HG03095 (cell line): ENCODE data around the gene CCR5AS.
"Not testable (repeated sequence)": the region's sequence is repeated elsewhere in the genome, so short reads cannot be mapped to it uniquely, and the experiment has no call there.

Experiments used
- ATAC-seq: cut with Tn5 transposase; IDR thresholded peaks from one replicate; pipeline ENCODE4 v1.9.1; 2021; ENCODE audit warnings: moderate library complexity; ENCODE audit not compliant: unreplicated experiment

CCR5AS gene

DNA sequence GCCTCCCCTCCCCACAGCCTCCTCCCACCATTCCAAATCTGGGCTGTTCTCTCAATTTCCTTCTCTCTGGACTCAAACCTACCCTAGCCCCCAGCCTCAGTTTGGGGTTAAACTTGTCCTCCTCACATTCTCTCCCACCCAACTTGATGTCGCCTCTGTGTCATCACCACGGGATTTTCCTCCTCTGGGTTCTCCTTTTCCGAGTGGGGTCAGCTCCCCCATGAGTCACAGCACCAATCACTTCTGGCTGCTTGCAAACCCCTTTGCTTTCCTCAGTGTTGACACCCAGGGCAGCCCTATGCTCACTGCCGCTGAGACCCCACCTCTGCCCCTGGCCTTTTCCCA, 451 bp downstream of the CCR5AS start:
- no peak for ATAC-seq

DNA sequence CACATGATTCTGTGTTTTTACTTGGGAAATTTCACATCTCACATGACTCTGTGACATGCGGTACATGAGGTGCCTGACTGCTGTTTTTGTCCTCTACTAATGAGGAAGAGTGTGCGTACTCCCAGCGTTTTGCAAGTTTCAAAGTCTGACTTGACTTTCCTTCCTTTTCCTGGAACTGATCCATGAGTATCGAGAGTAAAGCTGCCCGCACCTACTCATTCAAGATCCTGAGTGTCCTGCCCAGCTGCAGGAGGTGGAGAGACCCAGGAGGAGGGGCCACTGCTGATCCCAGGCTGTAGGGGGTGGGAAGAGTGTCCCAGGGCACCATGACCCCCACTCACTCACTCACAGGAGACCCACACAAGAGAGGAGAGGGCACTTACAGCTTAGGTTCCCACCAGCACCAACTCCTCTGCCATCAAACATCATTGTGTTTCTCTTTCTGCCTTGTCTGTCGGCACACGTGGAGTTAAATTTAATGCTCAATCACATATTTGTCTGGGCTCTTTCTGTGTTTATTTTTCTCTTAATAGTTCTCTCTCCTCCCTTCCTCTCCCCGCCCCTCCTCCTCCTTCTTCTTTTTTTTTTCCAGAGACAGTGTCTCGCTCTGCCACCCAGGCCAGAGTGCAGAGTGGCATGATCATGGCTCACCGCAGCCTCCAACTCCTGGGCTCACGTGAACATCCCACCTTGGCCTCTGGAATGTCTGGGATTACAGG, 1.4 kb downstream of the CCR5AS start:
- no peak for ATAC-seq

DNA sequence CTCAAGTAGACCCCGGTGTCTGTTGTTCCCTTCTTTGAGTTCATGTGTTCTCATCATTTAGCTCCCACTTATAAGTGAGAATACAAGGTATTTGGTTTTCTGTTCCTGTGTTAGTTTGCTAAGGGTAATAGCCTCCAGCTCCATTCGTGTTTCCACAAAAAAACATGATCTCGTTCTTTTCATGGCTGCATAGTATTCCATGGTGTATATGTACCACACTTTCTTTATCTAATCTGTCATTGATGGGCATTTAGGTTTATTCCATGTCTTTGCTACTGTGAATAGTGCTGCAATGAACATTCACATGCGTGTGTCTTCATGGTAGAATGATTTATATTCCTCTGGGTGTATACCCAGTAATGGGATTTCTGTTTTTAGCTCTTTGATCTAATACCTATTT, 4.0 kb downstream of the CCR5AS start:
- ATAC-seq, result not testable (repeated sequence)

DNA sequence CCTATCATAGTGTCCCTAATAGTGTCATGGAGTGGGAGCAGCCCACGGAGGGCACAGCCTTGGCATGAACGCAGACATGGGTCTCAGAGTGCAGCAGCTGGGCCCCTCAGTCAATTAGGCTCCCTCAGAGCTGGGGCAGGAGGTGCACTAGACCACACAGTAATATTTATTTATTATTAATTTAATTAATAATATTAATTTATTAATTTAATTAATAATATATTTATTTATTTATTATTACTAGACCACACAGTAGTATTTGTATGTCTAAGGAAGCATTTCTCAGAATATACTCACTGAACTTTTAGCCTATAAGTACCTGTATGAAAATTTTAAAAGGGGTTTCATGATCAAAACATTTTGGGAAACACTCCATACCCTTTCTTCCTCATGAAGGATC, 5.3 kb downstream of the CCR5AS start:
- no peak for ATAC-seq

DNA sequence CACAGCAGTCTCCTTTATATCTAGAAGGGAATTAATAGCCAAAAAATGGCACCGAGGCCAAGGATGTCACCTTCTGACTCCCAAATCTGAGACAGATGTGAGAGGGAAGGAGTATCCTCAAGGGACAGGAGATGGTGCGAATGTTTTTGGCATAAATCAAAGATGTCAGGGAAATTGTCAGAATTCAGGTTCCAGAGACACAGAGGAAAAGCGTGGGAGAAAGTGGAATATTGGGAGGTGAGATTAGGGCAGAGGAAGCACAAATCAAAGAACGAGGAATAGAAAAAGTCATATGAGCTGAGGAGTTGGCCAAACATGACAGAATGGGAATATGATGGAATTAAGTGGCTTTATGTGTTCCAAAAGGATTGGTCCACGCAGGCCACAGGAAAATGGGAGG, 6.0 kb downstream of the CCR5AS start:
- no peak for ATAC-seq

DNA sequence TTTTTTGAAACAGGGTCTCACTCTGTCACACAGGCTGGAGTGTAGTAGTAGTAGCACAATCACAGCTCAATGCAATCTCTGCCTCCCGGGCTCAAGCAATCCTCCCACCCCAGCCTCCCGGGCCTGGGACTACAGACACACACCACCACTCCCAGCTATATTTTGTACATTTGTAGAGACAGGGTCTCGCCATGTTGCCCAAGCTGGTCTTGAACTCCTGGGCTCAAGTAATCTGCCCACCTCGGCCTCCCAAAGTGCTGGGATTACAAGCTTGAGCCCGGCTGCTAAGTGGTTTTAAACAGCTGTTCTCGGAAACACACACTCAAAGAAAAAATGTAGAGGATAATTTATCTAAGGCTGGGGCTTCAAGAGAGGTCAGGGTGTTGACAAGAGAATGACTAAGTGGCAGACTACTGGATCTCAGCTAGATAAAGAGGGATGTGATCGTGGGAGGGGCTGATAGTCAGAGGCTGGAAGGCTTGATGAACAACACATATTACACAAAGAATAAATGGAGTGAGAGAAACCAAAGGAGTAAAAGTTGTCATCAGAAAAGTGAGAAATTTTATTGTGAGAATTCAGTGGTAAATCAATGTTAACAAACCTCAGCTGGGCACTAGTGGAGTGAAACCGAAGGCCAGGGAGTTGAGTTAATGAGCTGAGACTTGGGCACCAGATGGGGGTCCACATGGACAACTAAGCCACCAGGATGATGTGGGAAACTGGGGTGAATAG, 6.7 kb downstream of the CCR5AS start:
- no peak for ATAC-seq

DNA sequence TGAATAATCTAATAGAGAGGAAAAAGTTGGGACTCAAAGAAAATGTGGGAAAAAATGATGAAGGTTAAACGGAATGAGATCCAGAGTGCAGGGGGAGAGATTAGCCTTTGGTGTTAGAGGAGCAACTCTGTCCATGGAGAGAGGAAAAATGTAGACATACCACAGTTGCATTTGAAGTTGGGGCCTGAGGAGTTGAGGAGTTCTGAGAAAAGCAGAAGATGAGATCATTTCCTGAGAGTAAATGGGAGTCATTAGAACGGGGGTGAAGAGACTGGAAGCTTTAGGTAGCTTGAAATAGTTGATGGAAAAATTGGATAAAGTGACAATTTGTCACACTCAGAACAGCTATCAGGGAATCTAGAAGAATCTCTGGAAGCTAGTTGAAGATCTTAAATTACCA, 7.3 kb downstream of the CCR5AS start:
- no peak for ATAC-seq

DNA sequence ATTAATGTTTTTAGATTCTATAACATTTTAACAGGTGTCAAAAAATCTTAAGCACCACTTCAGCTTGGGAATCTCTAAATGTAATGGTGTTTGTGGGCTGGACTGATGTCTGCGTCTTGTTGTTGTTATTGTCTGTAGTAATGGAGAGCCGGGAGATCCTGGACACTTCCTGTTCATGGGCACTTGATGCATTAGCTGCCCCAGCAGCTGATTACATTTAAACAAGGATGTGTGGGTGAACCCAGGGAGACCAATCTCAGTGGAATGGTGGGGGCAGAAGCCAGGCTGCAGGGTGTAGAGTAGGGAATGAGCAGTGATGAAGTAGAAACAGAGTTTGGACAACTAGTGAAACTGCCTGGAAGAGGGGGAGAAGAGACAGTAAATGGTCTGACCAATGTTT, 7.8 kb downstream of the CCR5AS start:
- ATAC-seq, result no peak

DNA sequence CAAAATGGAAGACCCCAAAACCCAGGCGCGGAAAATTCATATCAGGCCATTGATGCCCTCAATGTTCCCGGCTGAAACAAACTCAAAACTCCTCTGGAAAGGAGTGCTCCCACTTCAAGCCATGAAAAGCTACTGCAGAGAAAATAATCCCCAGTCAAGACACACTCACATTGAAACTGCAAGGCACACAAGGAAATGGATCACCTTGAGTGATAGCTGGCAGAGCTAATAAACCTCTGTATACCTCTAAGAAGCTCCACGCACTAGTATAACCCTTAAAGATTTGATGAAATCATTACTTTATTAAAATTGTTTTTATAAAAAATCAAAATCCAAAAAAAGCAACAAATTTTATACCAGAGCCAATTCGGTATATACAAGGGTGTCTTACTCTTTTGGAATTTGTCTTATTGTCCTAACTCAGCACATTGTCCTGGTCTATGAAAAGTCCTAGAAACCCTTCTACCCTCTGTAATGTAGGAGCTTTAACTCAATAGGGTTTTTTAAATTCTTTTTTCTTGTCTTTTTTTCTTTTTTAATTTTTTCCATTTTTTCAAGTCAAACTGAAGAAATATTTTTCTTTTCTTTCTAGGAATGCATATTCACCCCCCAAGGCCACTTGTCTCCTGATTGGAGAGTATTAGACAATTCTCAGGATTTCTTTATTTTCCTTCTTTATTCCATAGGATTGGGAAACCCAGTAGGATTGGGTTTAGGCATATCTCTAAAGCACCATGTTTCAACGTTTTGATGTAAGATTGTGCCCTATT, 8.5 kb downstream of the CCR5AS start:
- no peak for ATAC-seq

DNA sequence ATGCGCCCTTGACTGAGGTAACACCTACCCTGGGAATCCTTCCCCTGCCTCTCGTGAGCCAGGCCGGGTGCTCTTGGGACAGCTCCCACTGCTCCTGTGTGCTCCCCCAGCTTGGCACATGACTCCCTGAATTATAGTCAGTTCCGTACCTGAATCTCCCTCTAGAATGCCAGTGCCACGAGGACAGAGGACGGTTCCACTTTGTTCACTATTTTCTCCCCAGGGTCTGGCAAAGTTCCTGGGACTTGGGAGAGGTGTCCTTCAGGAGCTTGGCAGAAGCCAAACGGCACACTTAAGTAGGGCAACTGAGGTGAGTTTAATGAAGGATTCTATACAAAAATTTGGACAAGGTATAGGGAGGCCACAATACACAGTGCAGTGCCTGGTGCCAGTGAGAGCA, 9.8 kb downstream of the CCR5AS start:
- no peak for ATAC-seq

DNA sequence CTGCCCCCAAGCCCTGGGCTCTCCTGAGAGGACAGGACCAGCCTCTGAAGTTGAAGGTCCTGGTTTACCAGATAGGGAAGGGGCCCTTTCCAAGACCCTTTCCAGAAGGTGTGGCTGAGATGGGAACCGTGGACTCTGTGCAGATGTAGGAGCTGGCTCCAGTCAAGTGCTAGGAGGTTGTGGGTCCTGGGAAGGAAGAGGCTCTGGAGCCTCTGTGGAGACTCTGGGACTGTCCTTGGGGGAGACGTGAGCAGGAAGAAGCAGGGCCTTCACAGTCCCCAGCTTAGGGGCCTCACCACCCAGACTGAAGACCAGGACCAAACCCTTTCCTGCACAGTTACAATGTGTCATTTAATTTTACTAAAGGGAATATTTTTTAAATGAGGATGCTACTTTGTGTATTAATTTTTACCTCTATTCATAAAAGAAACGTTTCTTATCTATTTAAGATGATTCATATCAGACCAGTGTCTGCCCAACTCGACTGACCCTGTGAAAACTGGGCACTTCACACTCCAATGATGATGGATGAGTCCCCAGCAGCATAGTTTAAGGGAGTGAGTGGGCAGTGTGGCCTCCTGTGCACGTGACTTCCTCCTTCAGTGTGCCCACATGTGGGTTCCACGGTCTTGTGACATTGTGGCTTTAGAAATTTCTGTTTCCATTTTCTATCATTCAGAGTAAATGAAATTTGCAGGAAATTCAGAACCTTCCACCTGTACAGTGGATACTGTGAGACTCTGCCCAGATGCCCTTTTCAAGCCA, 10.9 kb downstream of the CCR5AS start:
- ATAC-seq, result no peak

DNA sequence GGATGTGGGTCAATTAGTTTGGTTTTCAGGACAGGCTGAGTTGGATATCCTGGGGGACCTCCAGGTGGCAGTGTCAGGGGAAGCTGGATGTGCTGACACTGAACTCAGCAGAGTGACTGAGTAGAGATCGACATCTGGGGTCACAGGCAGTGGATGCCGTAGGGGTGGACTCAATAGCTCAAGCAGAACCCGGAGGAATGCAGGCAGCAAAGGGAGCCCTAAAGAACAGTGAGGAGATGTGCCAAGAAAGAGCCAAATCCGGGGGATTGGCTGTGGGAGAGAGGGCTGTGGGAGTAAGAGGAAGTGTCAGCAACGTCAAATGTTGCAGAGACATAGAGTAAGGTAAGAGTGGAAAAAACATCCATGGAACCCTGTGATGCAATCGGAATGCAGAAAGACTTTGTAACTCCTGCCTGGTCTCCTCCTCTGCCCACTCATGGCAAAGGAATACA, 11.6 kb downstream of the CCR5AS start:
- ATAC-seq, result no peak

DNA sequence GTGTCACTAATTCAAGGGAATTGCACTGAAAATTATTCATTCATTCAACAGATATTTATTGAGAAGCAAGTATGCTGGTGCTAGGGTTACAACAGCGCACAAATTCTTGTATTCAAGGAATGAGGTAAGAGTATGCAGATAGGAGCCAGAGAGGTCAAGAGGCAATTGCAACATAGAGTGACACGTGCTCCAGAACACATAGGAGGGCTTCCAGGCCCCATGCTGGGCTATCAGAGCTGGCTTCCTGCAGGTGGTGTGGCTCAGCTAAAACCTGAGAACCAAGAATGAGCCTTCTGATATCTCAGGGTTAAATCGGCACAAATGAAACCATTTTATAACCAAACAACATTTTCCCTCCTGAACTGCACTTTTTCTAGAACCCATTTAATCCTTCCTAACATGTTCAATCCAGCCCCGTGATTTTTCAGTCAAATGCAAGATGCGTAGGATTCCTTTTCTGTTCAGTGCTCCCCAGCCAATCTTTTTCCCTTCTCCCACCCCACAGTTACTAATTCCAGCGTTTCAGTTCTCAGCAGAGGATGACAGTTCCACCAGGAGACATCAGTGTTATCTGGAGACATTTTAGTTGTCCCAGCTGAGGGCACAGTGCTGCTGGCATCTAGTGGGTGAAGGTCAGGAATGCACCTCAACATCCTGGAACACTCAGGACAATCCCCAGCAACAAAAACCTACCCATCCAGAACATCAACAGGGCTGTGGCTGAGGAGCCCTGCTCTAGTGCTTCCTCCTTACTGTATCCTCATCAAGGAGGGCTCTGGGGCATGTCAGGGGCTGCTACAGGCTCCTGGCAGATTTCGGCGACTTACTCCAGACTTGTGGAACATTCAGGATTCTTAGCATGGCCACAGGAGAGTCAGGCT, 13.1 kb downstream of the CCR5AS start:
- no peak for ATAC-seq

DNA sequence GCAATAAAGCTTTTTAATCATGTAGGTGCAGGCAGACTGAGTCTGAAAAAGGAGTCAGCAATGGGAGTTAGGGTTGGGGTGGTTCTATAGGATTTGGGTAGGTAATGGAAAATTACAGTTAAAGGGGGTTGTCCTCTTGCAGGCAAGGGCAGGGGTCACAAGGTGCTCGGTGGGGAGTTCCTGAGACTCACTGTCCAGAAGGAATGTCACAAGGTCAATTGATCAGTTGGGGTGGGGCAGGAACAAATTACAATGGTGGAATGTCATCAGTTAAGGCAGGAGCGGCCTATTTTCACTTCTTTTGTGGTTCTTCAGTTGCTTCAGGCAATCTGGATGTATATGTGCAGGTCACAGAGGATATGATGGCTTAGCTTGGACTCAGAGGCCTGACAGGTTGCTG, 13.9 kb downstream of the CCR5AS start:
- ATAC-seq, result no peak

DNA sequence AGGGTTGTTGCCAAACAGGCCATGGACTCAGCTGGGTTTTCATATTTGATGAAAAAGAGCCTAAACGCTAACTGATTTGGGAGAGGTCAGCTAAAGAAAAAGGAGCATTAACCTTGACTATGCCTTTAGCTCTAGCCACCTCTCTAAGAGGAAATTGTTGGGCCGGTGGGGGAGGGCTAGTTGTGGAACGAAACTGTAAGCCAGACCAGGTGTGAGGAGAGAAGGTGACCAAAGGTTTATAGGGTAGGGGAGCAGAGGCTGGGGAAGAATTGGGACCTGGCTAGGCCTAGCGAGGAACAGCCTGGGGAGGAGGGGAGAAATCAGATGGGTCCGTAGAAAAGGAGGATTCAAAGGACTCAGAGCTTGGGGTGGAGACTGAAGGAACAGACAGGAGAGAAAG, 15.3 kb downstream of the CCR5AS start:
- ATAC-seq, result not testable (repeated sequence)

DNA sequence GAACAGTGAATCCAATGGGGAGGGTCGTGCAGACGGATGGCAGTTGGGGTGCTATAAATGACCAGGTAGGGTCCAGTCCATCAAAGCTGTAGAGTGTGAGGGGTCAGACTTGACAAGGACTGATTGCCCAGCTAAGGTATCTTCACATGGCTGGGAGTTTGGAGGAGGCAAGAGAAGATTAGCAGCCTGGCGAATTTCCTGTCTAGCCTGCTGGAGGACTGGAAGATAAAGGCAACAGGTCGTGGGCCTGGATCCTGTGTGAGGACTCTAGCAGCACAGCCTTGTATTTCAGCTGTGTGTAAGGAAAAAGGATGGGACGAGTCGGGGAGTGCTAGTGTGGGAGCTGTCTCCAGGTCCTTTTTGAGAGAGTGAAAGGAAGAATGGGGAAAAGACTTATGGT, 17.6 kb downstream of the CCR5AS start:
- no peak for ATAC-seq

DNA sequence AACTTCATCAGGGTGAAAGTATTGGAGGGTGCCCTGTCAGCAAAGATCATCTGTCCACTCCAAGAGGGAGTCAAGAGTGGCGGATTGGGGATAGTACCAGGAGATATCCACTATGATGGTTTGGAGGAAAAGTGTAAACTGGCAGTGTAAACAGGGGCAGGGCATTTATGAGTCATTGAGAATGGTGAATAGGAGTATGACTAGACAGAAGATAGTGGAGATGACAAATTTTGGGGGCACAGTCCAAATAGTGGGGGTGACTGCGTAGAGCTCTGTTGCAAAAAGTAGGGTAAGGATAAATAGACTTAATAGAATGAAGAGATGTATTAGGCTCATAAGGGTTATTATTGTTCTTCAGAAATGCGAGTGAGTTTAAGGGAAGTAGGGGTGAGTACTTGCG, 18.0 kb downstream of the CCR5AS start:
- ATAC-seq, result not testable (repeated sequence)

DNA sequence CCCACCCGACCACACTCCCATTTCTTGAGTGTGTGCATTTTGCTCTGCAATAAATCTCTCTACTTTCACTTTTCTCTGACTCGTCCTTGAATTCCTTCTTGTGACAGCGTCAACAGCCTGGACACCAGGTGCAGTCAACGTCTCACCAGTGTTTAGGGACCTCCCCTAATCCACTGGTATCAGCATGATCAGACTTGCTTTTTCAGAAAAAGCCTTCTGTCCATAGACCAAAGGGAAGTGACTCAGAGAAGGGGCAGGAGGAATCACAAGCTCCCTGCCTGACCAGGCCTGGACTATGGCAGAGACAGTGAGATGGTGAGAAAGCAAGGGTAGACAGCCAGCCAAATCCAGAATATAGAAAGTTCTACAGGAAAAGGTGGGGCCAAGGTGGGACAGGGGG, 20.7 kb downstream of the CCR5AS start:
- ATAC-seq, result no peak

DNA sequence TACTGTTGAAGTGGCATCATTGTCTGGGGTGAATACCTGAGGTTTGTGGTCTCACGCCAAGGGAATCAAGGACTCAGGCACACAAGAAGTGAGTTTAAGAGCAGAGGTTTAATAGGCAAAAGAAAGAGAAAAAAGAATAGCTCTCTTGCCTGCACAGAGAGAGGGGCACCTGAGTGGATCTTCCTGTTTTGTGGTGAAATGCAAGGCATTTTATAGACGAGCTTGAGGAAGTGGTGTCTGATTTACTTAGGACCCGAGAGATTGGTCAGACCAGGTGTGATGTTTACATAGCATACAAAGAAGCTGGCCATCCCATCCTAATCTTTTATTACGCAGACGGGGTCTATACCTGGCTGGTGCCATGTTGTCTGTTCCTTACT, 22.9 kb downstream of the CCR5AS start:
- no peak for ATAC-seq

DNA sequence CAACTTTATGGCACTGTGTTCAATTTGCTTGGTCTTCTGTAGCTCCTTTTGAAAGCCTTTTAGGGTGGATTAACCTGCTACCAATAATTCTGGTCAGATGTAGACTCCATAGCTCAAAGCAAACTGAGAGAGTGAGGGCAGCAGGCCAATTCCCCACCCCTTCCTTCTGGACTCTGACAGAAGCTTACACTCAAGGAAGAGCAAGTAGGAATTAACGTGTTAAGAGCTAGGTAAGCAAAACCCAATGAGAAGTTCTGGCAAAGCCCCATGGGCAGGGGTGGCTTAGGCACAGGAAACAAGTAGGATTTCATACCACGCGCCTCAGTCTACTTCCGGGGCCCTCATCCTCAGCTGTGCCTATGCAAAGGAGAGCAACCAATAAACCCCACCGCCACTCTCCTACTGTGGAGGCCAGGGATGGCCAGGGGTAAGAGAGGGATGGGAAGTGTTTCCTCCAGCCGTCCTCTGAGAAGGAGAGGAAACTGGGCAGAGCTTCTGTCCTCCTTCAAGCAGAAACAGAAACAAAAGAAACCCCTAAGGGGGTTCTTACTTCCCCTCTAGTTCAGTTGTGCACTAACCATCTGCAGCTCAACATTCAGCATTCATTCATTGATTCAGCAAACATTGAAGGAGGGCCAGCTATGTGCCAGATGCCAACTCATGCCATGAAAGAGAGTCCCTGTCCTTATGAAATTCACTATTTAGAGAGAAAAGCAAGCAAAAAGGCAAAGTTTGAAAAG, 23.5 kb downstream of the CCR5AS start:
- no peak for ATAC-seq
